AG09319 (cell line): ENCODE measurements around the gene DHRS7B.
"Not testable (repeated sequence)": the region's sequence is repeated elsewhere in the genome, so short reads cannot be mapped to it uniquely, and the experiment has no call there.

ENCODE experiments used
- DNase-seq: peaks from one replicate; pipeline ENCODE4 v3.0.0-alpha.2; 2010; ENCODE audit warnings: low read depth; ENCODE audit errors: extremely low read depth
- TF ChIP-seq, protein P1 (sequence below): IDR thresholded peaks from 2 replicates; pipeline ENCODE4 v1.5.1; 2011; ENCODE audit warnings: low read depth, mild to moderate bottlenecking, inconsistent platforms, low read length, moderate library complexity

Gene DHRS7B

DNA sequence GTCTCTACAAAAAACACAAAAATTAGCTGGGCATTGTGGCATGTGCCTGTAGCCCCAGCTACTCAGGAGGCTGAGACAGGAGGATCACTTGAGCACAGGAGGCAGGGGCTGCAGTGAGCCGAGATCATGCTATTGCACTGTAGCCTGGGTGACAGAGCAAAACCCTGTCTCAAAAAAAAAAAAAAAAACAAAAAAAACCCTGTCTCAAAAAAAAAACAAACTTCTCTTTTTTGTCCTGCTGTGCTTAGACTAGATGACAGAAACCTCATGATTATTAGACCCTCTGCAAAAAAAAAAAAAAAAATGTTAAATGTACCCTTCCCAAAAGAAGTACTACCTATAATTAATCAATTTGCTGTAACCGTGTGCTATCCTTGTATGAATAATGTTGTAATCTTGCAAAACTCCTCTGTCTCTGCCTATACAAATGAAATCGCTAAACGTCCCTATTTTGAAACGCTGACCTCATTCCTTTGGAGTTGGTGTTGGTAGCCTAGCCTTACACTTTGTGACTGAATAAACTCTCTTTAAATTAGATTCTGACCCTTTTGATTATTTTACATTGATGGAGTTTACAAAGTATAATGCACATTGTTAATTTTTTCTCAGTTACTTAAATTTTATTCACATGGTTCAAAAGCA, 13.6 kb upstream of the DHRS7B start:
- DNase-seq: no peak
- TF ChIP-seq, protein P1, sequence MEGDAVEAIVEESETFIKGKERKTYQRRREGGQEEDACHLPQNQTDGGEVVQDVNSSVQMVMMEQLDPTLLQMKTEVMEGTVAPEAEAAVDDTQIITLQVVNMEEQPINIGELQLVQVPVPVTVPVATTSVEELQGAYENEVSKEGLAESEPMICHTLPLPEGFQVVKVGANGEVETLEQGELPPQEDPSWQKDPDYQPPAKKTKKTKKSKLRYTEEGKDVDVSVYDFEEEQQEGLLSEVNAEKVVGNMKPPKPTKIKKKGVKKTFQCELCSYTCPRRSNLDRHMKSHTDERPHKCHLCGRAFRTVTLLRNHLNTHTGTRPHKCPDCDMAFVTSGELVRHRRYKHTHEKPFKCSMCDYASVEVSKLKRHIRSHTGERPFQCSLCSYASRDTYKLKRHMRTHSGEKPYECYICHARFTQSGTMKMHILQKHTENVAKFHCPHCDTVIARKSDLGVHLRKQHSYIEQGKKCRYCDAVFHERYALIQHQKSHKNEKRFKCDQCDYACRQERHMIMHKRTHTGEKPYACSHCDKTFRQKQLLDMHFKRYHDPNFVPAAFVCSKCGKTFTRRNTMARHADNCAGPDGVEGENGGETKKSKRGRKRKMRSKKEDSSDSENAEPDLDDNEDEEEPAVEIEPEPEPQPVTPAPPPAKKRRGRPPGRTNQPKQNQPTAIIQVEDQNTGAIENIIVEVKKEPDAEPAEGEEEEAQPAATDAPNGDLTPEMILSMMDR: no peak

DNA sequence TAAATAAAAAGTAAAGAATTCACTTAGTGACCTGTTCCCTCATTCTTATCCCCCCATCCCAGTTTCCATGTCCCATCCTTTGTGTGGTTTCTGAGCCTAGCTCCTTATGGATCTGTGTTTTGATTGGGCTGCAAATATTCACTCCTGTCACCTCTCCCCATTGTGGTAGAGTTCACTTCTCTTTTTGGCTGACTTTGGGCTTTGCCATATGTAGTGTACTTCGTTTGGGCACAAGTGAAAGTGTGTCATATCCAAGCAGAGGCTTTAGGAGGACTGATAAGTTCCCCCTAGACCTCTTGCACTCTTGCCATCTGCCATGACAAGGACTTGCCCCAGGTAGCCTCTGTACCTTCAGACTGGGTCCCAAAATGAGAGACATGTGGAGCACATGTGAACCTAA, 13.0 kb upstream of the DHRS7B start:
- TF ChIP-seq, protein P1: no peak
- DNase-seq: no peak

DNA sequence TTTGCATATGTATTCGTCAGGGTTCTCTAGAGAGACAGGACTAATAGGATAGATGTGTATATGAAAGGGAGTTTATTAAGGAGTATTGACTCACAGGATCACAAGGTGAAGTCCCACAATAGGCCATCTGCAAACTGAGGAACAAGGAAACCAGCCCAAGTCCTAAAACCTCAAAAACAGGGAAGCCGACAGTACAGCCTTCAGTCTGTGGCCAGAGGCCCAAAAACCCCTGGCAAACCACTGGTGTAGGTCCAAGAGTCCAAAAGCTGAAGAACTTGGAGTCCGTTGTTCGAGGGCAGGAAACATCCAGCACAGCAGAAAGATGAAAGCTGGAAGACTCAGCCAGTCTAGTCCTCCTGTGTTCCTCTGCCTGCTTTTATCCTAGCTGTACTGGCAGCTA, 12.0 kb upstream of the DHRS7B start:
- DNase-seq: not testable (repeated sequence)

DNA sequence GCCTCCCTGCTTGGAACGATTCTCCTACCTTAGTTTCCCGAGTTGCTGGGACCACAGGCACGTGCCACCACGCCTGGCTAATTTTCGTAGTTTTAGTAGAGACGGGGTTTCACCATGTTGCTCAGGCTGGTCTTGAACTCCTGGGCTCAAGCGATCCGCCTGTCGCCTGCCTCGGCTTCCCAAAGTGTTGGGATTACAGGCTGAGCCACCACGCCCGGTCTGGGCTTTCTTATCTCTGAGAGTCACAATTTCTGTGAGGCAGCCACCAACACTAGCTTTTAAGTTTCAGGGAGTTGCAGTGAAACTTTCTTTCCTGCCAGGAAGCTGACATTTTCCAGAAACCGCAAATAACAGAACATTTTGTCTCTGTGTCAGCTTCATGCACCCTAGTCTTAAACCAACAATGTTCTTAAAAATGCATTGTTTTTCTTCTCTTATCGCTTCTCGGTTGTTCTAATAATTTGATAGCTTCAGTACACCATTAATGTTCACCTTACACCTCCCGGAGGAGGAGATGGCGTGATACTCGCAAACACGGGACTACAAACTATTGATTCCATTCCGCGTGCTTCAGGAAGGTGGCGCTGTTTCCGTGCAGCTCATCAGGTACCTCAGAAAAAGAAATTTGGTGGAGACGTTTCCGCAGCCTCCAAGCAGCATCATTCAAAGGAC, 7.4 kb upstream of the DHRS7B start:
- TF ChIP-seq, protein P1: peak; percentile 96
- DNase-seq: peak; percentile 30

DNA sequence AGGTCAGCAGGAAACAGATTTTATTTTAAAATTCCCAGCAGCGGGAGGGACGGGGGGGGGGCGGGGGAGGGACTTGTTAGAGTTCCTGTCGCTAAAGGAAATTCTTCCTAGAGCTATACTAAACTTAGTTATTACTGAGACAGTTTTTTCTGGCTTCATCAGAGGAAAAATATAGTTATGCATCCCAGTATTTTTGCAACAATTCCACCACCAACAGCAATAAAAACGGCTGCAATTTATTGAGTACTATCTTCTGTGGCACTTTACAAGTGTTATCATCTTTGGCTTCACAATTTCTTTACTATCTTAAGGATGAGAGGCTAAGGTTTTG, 6.9 kb upstream of the DHRS7B start:
- DNase-seq: no peak
- TF ChIP-seq, protein P1: no peak

DNA sequence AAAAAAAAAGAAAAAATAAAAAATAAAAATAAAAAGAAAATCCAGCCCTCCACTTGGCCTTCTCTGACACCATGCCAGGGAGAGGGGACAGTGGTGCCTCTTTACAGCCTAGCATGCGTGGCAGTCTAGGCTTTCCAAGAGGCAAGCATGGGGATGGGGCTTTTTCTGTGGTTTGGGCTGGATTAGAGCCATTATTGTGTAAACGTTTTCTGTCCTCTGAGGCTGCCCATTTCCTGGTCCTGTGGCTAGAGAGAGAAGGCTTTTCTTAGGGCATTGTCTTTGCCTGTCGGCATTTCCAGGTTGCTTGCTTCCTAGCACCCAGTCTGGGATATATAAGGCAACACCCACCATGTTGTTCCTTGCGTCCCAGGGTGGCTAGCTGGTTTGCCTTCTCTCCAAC, 2.7 kb upstream of the DHRS7B start:
- DNase-seq: no peak
- TF ChIP-seq, protein P1: no peak

DNA sequence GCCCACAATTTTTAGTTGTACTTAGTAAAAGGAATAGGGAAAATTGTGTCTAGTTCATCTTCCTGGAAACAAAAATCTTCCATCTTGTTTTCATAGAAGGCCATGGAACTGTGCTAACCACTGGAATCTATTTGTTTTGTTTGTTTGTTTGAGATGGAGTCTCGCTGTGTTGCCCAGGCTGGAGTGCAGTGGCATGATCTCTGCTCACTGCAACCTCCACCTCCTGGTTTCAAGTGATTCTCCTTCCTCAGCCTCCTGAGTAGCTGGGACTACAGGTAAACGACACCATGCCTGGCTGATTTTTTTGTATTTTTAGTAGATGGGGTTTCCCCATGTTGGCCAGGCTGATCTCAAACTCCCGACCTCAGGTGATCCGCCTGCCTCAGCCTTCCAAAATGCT, 2.2 kb upstream of the DHRS7B start:
- not testable (repeated sequence) for DNase-seq

DNA sequence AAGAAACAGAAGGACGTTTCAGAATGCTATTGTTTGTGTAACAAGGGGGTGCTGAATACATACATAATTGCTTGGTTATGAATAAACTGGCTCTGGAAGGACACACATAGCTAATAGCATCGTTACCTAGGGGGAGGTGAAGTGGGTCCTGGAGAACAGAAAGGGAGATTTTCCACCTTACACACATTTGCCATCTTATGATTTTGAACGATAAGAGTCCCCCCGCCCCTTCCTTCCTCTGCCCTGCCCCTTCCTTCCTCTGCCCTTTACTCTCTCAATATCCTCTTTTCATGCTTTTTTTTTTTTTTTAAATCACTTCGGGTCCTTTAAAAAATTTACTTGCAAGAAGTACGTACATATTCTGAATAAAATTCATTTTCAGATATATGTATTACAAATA, 902 bp upstream of the DHRS7B start:
- no peak for DNase-seq
- TF ChIP-seq, protein P1: no peak
